ENCODE measurements around the gene STK16. TPM values are rescaled to one million over a fixed set of nuclear protein-coding genes. Genes with fewer than 3 reads are reported as not detected.

STK16 gene
- total and polyA plus RNA-seq, 12 donors = 19.2 to 55.8 (median 26.8) TPM

- peaks cover 0 to 28% of the 10 kb centered on the region in 2 donors for H3K36me3 ChIP-seq (replicated peaks in 1 of 2)
- H3K27me3 ChIP-seq = no peaks in the 10 kb centered on the region
- peak overlapping the region in 3 of 4 donors; percentile 55 to 90 (median 56) for H3K4me3 ChIP-seq
- H3K27ac ChIP-seq = peak overlapping the region; percentile 10 to 97 (median 95)
- DNase-seq = no peak
- WGBS, 4 donors = 15 to 21% (median 20%) methylated on average over 7 of the region's 7 CpGs
- H3K4me1 ChIP-seq (replicated peaks in 1 of 2) = peaks cover 7 to 14% of the 10 kb centered on the region in 2 donors
- TF ChIP-seq POLR2A (IDR thresholded peaks at IDR 0.05) = no peak
- TF ChIP-seq CTCF (IDR thresholded peaks at IDR 0.05) = no peak
- intact Hi-C loops (cut with DNase I) = no loop called here
- no peaks in the 10 kb centered on the region for H3K9me3 ChIP-seq (replicated peaks in 1 of 3)
These were observed 39.3 kb upstream of the STK16 start for GRCh38 chr2:219205981-219206327.

- Histone ChIP-seq H3K4me1 (replicated peaks in 1 of 2) (peaks cover 7 to 14% of the 10 kb centered on the region in 2 donors), H3K9me3 (replicated peaks in 1 of 3) (no peaks in the 10 kb centered on the region), H3K27ac (peak within 1 kb of the TSS; percentile 46 to 97 (median 95)), H3K4me3 (peak within 1 kb of the TSS in 3 of 4 donors; percentile 55 to 90 (median 56)), H3K27me3 (no peaks in the 10 kb centered on the region), H3K36me3 (replicated peaks in 1 of 2) (peaks cover 0 to 29% of the 10 kb centered on the region in 2 donors)
- 0 to 3% (median 0%) methylated on average over 12 to 76 of the region's 76 CpGs for WGBS, 4 donors
- DNase-seq = peak; percentile 92 to 96 (median 95)
- peak; percentile 88 to 96 for TF ChIP-seq POLR2A (IDR thresholded peaks at IDR 0.05)
- peak in 4 of 6 experiments; percentile 18 to 50 (median 38) for TF ChIP-seq CTCF (IDR thresholded peaks at IDR 0.05)
- intact Hi-C loops (cut with DNase I) = no loop called here
These were observed 38.7 kb upstream of the STK16 start, which contains the start of gene ZFAND2B for GRCh38 chr2:219206328-219207133. TSS of gene ZFAND2B (plus strand) at chr2:219206782. CDS start at chr2:219206988, 206 bp downstream.

- TF ChIP-seq POLR2A (IDR thresholded peaks at IDR 0.05) (no peak), CTCF (IDR thresholded peaks at IDR 0.05) (no peak)
- Histone ChIP-seq H3K36me3 (replicated peaks in 1 of 2) (peaks cover 0 to 33% of the 10 kb centered on the region in 2 donors), H3K4me3 (peak overlapping the region in 2 of 4 donors; percentile 56 to 90), H3K27ac (peak overlapping the region; percentile 46 to 97 (median 95)), H3K27me3 (no peaks in the 10 kb centered on the region), H3K4me1 (replicated peaks in 1 of 2) (peaks cover 7 to 14% of the 10 kb centered on the region in 2 donors), H3K9me3 (replicated peaks in 1 of 3) (no peaks in the 10 kb centered on the region)
- intact Hi-C loops (cut with DNase I) = no loop called here
- 15 to 22% (median 18%) methylated on average over 14 to 22 of the region's 22 CpGs for WGBS, 4 donors
- peak in 1 of 7 donors; percentile 27 for DNase-seq
These were observed 38.0 kb upstream of the STK16 start for GRCh38 chr2:219207134-219207883.
